ENCODE data around the gene KIAA0232. TPM values are rescaled to one million over a fixed set of nuclear protein-coding genes. Genes with fewer than 3 reads are reported as not detected.

Gene KIAA0232
- polyA plus RNA-seq, 1 donor (not counting 4 experiments of a cell fraction or from before 2014, with no cell fraction given): 10.0 TPM

GRCh38 chr4:6779667-6780565, 2.6 kb upstream of the KIAA0232 start:
- no peaks in the 10 kb centered on the region for H3K9me3 ChIP-seq (ENCODE audit: control insufficient read depth, low read depth, low read length)
- no peak overlapping the region for H3K4me2 ChIP-seq (ENCODE audit: control insufficient read depth, extremely low read depth, insufficient read depth, low read depth, low read length)
- DNase-seq (ENCODE audit: low read depth, low spot score) (no peak), FAIRE-seq (no peak)
- no peaks in the 10 kb centered on the region for H3K36me3 ChIP-seq (ENCODE audit: control insufficient read depth in 2 of 2, extremely low read depth in 1 of 2, insufficient read depth in 2 of 2, low read length in 2 of 2)
- peaks cover 17% of the 10 kb centered on the region for H3K27me3 ChIP-seq (ENCODE audit: control insufficient read depth, extremely low read depth, insufficient read depth, low read length)
- H3K4me3 ChIP-seq (ENCODE audit: control insufficient read depth in 2 of 3, extremely low read depth in 1 of 3, insufficient read depth in 2 of 3, low read depth in 1 of 3, low read length in 3 of 3): no peak overlapping the region
- no peak overlapping the region for H3K9ac ChIP-seq (ENCODE audit: control insufficient read depth, extremely low read depth, insufficient read depth, low read length)
- H2AFZ ChIP-seq (ENCODE audit: control insufficient read depth, low read length): no peak overlapping the region
- H4K20me1 ChIP-seq (ENCODE audit: control insufficient read depth, extremely low read depth, insufficient read depth, low read length): peaks cover 5% of the 10 kb centered on the region
- no peak overlapping the region for H3K27ac ChIP-seq (ENCODE audit: control insufficient read depth, insufficient read depth, low read length)
- dilution Hi-C loops (cut with MboI; ENCODE audit: extremely low pct_ligation_motif_present, low sequenced_read_pairs): no loop called here
- no peaks in the 10 kb centered on the region for H3K9me1 ChIP-seq (ENCODE audit: control insufficient read depth, extremely low read depth, insufficient read depth, low read length)
- H3K4me1 ChIP-seq (ENCODE audit: control insufficient read depth, extremely low read depth, insufficient read depth, low read length): peaks cover 6% of the 10 kb centered on the region
- peaks cover 14% of the 10 kb centered on the region for H3K79me2 ChIP-seq (ENCODE audit: control insufficient read depth, insufficient read depth, low read length)
- no peak for TF ChIP-seq CTCF (optimal IDR thresholded peaks at IDR 0.05 in 1 of 3, IDR thresholded peaks at IDR 0.05 in 1 of 3, conservative IDR thresholded peaks at IDR 0.05 in 1 of 3; ENCODE audit: extremely low read depth in 1 of 3, insufficient read depth in 2 of 3, low read length in 3 of 3)
- TF ChIP-seq EZH2 (IDR thresholded peaks at IDR 0.05; ENCODE audit: low read length): no peak

- peaks cover 6% of the 10 kb centered on the region for H3K4me1 ChIP-seq (ENCODE audit: control insufficient read depth, extremely low read depth, insufficient read depth, low read length)
- dilution Hi-C loops (cut with MboI; ENCODE audit: extremely low pct_ligation_motif_present, low sequenced_read_pairs): no loop called here
- H3K9me1 ChIP-seq (ENCODE audit: control insufficient read depth, extremely low read depth, insufficient read depth, low read length): peaks cover 2% of the 10 kb centered on the region
- H3K4me2 ChIP-seq (ENCODE audit: control insufficient read depth, extremely low read depth, insufficient read depth, low read depth, low read length): no peak overlapping the region
- no peak overlapping the region for H2AFZ ChIP-seq (ENCODE audit: control insufficient read depth, low read length)
- no peak overlapping the region for H3K27ac ChIP-seq (ENCODE audit: control insufficient read depth, insufficient read depth, low read length)
- no peak overlapping the region for H3K9ac ChIP-seq (ENCODE audit: control insufficient read depth, extremely low read depth, insufficient read depth, low read length)
- no peaks in the 10 kb centered on the region for H3K9me3 ChIP-seq (ENCODE audit: control insufficient read depth, low read depth, low read length)
- no peaks in the 10 kb centered on the region for H3K36me3 ChIP-seq (ENCODE audit: control insufficient read depth in 2 of 2, extremely low read depth in 1 of 2, insufficient read depth in 2 of 2, low read length in 2 of 2)
- H3K27me3 ChIP-seq (ENCODE audit: control insufficient read depth, extremely low read depth, insufficient read depth, low read length): peaks cover 5% of the 10 kb centered on the region
- H4K20me1 ChIP-seq (ENCODE audit: control insufficient read depth, extremely low read depth, insufficient read depth, low read length): peaks cover 5% of the 10 kb centered on the region
- FAIRE-seq: no peak
- peaks cover 25% of the 10 kb centered on the region for H3K79me2 ChIP-seq (ENCODE audit: control insufficient read depth, insufficient read depth, low read length)
- TF ChIP-seq EZH2 (IDR thresholded peaks at IDR 0.05; ENCODE audit: low read length): no peak
- TF ChIP-seq CTCF (optimal IDR thresholded peaks at IDR 0.05 in 1 of 3, IDR thresholded peaks at IDR 0.05 in 1 of 3, conservative IDR thresholded peaks at IDR 0.05 in 1 of 3; ENCODE audit: extremely low read depth in 1 of 3, insufficient read depth in 2 of 3, low read length in 3 of 3): no peak
- no peak for DNase-seq (ENCODE audit: low read depth, low spot score)
- H3K4me3 ChIP-seq (ENCODE audit: control insufficient read depth in 2 of 3, extremely low read depth in 1 of 3, insufficient read depth in 2 of 3, low read depth in 1 of 3, low read length in 3 of 3): no peak overlapping the region
Measured at GRCh38 chr4:6781113-6781512, 1.4 kb upstream of the KIAA0232 start.

All from keratinocyte (primary cell).